Nephron progenitor cell (in vitro differentiated cells): ENCODE measurements around the gene MCM5.

Experiments
- DNase-seq: peaks from one replicate; pipeline ENCODE4 v3.0.0; 2021
- H3K27ac Mint-ChIP-seq: 2 replicates; pipeline ENCODE4 v1.8.0; 2021; ENCODE audit warnings: mild to moderate bottlenecking, moderate library complexity, mixed read lengths
- H3K27me3 Mint-ChIP-seq: 2 replicates; pipeline ENCODE4 v1.8.0; 2021; ENCODE audit warnings: mild to moderate bottlenecking, low read depth, mixed read lengths; ENCODE audit not compliant: poor library complexity
- H3K36me3 Mint-ChIP-seq: 2 replicates; pipeline ENCODE4 v1.8.0; 2021; ENCODE audit warnings: low read depth, mixed read lengths
- H3K4me1 Mint-ChIP-seq: 2 replicates; pipeline ENCODE4 v1.8.0; 2021; ENCODE audit warnings: mixed read lengths
- H3K4me3 Mint-ChIP-seq: 2 replicates; pipeline ENCODE4 v1.8.0; 2021; ENCODE audit warnings: mild to moderate bottlenecking, moderate library complexity, mixed read lengths
- H3K9me3 Mint-ChIP-seq: 2 replicates; pipeline ENCODE4 v1.8.0; 2021; ENCODE audit warnings: mild to moderate bottlenecking, moderate library complexity, mixed read lengths
- TF ChIP-seq, protein P1 (sequence below): fragments of 200-600 bp; sonication (generic); IDR thresholded peaks from 2 replicates; pipeline ENCODE4 v1.5.0; 2021; ENCODE audit warnings: antibody characterized with exemption

The MCM5 gene

GRCh38 chr22:35441489-35442100, 41.7 kb downstream of the MCM5 start:
- Mint-ChIP-seq H3K4me1 (peaks cover 35% of the 10 kb centered on the region), H3K9me3 (no peaks in the 10 kb centered on the region), H3K4me3 (no peak overlapping the region), H3K27ac (peak overlapping the region; percentile 82), H3K36me3 (peaks cover 27% of the 10 kb centered on the region), H3K27me3 (peaks cover 6% of the 10 kb centered on the region)
- TF ChIP-seq, protein P1, sequence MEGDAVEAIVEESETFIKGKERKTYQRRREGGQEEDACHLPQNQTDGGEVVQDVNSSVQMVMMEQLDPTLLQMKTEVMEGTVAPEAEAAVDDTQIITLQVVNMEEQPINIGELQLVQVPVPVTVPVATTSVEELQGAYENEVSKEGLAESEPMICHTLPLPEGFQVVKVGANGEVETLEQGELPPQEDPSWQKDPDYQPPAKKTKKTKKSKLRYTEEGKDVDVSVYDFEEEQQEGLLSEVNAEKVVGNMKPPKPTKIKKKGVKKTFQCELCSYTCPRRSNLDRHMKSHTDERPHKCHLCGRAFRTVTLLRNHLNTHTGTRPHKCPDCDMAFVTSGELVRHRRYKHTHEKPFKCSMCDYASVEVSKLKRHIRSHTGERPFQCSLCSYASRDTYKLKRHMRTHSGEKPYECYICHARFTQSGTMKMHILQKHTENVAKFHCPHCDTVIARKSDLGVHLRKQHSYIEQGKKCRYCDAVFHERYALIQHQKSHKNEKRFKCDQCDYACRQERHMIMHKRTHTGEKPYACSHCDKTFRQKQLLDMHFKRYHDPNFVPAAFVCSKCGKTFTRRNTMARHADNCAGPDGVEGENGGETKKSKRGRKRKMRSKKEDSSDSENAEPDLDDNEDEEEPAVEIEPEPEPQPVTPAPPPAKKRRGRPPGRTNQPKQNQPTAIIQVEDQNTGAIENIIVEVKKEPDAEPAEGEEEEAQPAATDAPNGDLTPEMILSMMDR: no peak
- DNase-seq: no peak

DNA sequence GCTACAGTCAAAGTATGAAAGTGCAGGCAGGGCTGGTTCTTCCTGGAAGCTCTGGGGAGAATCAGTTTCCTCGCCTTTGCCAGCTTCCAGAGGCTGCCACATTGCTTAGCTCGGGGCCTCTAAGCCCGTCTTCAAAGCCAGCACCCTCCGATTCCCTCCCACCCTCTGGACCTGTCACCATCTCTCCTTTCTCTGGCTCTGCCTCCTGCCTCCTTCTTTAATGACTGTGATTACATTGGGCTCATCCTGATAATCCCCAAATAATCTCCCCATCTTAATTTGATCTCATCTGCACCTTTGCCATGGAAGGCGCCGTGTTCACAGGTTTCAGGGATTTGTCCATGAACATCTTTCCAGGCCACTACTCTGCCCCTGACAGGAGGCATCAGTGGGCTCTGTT, 42.5 kb downstream of the MCM5 start:
- Mint-ChIP-seq H3K4me1 (peaks cover 34% of the 10 kb centered on the region), H3K9me3 (no peaks in the 10 kb centered on the region), H3K4me3 (no peak overlapping the region), H3K27me3 (peaks cover 6% of the 10 kb centered on the region), H3K36me3 (peaks cover 20% of the 10 kb centered on the region), H3K27ac (peak overlapping the region; percentile 32)
- TF ChIP-seq, protein P1: no peak
- DNase-seq: no peak

GRCh38 chr22:35443338-35443737, 43.4 kb downstream of the MCM5 start:
- H3K36me3 Mint-ChIP-seq: peaks cover 17% of the 10 kb centered on the region
- peaks cover 6% of the 10 kb centered on the region for H3K27me3 Mint-ChIP-seq
- no peak for DNase-seq
- TF ChIP-seq, protein P1: no peak
- H3K4me3 Mint-ChIP-seq: no peak overlapping the region
- no peaks in the 10 kb centered on the region for H3K9me3 Mint-ChIP-seq
- H3K4me1 Mint-ChIP-seq: peaks cover 43% of the 10 kb centered on the region
- peak overlapping the region; percentile 58 for H3K27ac Mint-ChIP-seq

GRCh38 chr22:35443790-35444684, 44.1 kb downstream of the MCM5 start:
- Mint-ChIP-seq H3K9me3 (no peaks in the 10 kb centered on the region), H3K27ac (peak overlapping the region; percentile 75), H3K27me3 (peaks cover 6% of the 10 kb centered on the region), H3K4me1 (peaks cover 50% of the 10 kb centered on the region), H3K4me3 (no peak overlapping the region), H3K36me3 (peaks cover 15% of the 10 kb centered on the region)
- no peak for DNase-seq
- TF ChIP-seq, protein P1: no peak

- Mint-ChIP-seq H3K27me3 (peaks cover 6% of the 10 kb centered on the region), H3K36me3 (peaks cover 12% of the 10 kb centered on the region), H3K9me3 (no peaks in the 10 kb centered on the region), H3K27ac (no peak overlapping the region), H3K4me1 (peaks cover 55% of the 10 kb centered on the region), H3K4me3 (no peak overlapping the region)
- TF ChIP-seq, protein P1: no peak
- DNase-seq: no peak
Observed at GRCh38 chr22:35444685-35445399, 44.9 kb downstream of the MCM5 start.
